DLD1 (cell line): ENCODE measurements around the gene TES.

ENCODE experiments used
- in situ Hi-C: cut with HindIII; loops from 2 replicates; pipeline ENCODE4 v1.10.0; 2017; ENCODE audit warnings: low sequenced_read_pairs

TES gene, protein sequence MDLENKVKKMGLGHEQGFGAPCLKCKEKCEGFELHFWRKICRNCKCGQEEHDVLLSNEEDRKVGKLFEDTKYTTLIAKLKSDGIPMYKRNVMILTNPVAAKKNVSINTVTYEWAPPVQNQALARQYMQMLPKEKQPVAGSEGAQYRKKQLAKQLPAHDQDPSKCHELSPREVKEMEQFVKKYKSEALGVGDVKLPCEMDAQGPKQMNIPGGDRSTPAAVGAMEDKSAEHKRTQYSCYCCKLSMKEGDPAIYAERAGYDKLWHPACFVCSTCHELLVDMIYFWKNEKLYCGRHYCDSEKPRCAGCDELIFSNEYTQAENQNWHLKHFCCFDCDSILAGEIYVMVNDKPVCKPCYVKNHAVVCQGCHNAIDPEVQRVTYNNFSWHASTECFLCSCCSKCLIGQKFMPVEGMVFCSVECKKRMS

GRCh38 chr7:116210345-116211005 is at the start of gene TES:
TSS of gene TES (plus strand) at chr7:116210539. CDS start at chr7:116210708, 169 bp downstream.
- in situ Hi-C loops = no loop called here

DNA sequence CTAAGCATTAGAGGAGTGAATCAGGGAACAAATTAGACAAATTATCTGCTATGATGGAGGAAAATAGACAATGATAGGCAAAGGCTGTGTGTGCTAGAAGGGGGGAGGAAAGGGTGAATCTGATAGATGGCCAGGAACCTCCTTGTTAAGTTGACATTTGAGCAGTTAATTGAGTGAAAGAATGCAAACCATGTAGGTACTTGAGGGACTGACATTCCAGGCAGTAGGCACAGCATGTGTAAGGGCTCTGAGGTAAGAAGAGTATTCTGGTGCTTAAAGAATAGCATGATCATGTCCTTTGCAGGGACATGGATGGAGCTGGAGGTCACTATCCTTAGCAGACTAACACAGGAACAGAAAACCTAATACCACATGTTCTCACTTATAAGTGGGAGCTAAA is 48.6 kb upstream of the TES start:
- in situ Hi-C loops = no loop called here

GRCh38 chr7:116162254-116162653 is 48.1 kb upstream of the TES start:
- in situ Hi-C loops = no loop called here

- in situ Hi-C loops = no loop called here
These were observed 47.3 kb upstream of the TES start for GRCh38 chr7:116162992-116163391.

DNA sequence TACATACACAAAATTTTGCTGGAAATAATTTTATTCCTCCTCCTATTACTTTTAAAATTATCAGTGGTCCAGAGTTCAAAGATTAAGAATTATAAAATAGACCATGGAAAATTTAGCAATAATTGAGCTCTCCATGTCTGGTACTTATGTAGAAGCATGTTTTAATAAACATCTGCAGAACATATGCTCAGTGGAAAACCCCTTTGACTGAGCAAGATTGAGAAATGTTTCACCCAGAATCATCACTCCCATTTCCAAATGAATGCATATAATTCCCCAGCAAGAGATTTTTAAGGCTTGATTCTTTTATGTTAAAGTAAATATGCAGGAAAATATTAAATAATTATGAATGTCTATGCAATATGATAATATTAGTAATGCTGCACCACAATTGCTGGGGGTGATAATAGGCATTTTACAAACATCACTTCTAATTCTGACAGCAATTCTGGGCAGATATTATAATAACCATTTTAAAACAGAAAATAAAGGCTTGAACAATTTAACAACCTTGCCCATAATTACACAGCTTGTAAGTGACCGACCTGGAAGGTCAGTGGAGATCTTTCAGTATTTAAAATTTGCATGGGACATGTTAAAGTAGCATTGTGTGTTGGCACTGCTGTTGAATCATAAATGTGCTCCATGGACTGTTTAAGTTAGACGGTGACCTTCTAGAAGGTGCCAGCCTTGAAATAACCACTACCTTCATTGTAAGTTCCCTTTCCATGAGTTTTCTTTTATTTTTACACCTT is 45.6 kb upstream of the TES start:
- in situ Hi-C loops = no loop called here

DNA sequence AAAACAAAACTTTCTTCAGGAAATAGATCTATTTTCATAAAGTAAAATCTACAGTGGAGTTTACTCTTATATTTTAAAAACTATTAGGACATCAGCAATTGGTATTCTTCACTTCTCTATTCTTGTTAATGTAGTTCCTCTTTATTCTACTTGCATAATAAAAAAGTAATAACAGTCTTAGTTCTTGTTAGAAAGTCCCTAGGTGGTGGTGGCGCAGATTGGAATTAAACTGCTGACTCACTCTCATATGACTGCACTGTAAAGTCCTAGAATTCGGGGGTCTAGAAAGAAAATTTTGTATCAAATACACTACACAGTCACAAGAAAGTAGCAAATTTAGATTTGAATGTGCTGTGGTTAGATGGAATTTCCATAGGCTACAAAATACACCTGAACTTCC is 44.6 kb upstream of the TES start:
- in situ Hi-C loops = no loop called here

DNA sequence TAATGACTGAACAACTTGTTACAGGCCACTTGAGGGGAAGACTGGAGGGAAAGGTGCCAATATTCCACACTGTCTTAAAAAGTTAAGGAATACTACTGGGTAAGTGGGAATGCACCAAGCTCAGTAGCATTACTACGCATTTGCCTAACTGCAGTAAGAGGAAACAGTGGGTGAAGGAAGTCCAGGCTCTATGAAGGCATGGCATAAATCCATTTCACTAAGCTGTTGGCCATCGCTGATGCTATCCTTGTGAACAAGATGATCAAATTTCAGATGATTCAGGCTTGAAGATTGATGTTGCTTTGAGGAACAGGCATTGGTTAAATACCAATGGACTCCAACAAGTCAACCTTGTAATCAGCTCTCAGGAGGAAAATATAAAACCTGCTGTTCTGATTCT is 44.2 kb upstream of the TES start:
- in situ Hi-C loops = no loop called here

- in situ Hi-C loops = no loop called here
These were observed 43.2 kb upstream of the TES start for GRCh38 chr7:116167177-116167576.

DNA sequence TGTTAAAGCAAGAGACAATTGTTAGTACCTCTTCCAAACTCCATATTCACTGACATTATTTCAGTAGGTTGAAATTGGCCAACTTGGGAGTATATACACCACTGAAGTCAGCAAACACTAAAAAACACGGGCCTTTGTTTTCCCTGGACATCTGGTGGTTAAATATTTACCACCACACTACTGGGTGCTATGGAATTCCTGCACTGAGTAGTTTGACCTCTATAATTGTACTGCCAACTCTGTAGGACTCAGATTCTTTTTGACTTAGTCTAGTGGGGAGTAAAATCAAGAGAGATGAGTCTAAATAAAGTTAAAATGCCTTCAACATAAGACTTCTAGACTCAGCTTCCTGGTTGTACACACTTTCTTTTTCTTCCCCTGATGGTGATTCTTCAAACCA is 41.3 kb upstream of the TES start:
- in situ Hi-C loops = no loop called here

DNA sequence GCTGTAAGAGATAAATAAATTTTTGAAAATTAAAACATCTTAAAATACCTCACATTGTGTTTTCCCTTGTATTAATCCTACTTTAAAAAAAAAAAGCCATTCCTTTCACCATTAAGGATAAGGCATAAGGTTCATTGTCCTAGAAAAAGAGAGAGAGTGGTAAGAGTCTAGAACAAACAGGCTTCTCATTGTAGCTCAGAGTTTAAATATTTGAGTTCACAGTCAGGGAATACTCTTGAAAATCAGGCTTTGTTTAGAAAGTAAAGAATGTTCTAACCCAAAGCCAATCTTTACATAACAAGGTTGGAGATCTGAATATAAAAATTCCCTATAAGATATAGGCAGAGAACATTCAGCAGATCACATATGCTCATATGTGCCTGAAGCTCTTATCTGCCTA is 40.2 kb upstream of the TES start:
- in situ Hi-C loops = loop anchor here (10.0 kb wide), 1 partner anchor 85 kb away; no protein-coding TSS in a partner anchor

DNA sequence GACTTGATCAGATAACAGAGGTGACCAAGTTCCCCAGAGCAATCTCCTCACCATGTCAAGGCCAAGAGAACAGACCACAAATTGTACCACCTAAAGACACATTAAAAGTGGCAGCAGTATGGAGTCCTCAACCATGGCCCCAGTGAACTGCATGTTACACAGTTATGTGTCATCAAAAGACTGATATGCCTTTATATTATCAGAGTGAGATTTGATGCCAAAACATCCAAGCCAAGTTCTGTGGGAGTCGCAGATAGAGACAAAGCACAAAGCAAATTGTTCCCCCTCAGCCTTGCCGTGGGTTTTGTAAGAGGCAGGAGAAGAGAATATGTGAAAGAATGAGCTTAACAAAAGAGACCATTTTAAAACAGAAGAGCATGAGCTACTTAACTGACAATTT is 39.2 kb upstream of the TES start:
- in situ Hi-C loops = loop anchor here (10.0 kb wide), 1 partner anchor 84 kb away; no protein-coding TSS in a partner anchor

DNA sequence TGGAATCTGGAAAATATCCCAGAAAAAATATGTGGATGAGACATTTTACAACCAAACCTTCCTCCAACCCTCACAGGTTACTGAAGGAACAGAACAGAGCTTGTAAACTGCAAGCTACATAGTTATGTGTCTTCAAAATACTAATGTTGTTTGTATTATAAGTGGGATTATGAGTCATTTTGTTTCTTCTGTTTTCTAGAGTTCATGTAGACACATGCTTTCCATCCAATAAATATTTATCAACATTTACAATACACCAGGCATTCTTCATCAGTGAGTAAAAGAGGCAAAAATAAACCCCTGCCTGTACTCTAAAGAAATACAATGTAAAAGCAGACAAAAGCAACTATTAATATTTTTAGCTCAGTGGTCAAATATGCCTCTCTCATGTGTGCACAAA is 38.0 kb upstream of the TES start:
- in situ Hi-C loops = loop anchor here (10.0 kb wide), 1 partner anchor 82 kb away; no protein-coding TSS in a partner anchor

- in situ Hi-C loops = loop anchor here (10.0 kb wide), 1 partner anchor 81 kb away; no protein-coding TSS in a partner anchor
These were observed 37.0 kb upstream of the TES start for GRCh38 chr7:116173051-116174028.

DNA sequence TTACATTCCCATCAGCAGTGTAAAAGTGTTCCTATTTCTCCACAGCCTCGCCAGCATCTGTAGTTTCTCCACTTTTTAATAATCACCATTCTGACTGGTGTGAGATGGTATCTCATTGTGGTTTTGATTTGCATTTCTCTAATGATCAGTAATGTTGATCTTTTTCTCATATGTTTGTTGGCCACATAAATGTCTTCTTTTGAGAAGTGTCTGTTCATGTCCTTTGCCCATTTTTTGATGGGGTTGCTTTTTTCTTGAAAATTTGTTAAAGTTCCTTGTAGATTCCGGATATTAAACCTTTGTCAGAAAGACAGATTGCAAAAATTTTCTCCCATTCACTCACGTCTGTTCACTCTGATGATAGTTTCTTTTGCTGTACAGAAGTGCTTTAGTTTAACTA is 35.2 kb upstream of the TES start:
- in situ Hi-C loops = loop anchor here (10.0 kb wide), 1 partner anchor 80 kb away; no protein-coding TSS in a partner anchor

- in situ Hi-C loops = loop anchor here (10.0 kb wide), 1 partner anchor 79 kb away; no protein-coding TSS in a partner anchor
These were observed 34.1 kb upstream of the TES start for GRCh38 chr7:116176226-116176625.

- in situ Hi-C loops = loop anchor here (10.0 kb wide), 1 partner anchor 78 kb away; no protein-coding TSS in a partner anchor
These were observed 33.3 kb upstream of the TES start for GRCh38 chr7:116177009-116177408.

GRCh38 chr7:116180302-116180701 is 30.0 kb upstream of the TES start:
- in situ Hi-C loops = no loop called here

DNA sequence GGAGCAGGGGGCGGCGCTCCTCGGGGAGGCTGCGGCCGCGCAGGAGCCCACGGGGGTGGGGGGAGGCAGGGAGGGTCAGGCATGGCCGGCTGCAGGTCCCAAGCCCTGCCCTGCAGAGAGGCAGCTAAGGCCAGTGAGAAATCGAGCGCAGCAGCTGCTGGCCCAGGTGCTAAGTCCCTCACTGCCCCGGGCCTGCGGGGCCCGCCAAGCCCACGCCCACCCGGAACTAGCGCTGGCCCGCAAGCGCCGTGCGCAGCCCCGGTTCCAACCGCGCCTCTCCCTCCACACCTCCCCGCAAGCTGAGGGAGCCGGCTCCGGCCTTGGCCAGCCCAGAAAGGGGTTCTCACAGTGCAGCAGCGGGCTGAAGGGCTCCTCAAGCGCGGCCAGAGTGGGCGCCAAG is 28.3 kb upstream of the TES start:
- in situ Hi-C loops = no loop called here

DNA sequence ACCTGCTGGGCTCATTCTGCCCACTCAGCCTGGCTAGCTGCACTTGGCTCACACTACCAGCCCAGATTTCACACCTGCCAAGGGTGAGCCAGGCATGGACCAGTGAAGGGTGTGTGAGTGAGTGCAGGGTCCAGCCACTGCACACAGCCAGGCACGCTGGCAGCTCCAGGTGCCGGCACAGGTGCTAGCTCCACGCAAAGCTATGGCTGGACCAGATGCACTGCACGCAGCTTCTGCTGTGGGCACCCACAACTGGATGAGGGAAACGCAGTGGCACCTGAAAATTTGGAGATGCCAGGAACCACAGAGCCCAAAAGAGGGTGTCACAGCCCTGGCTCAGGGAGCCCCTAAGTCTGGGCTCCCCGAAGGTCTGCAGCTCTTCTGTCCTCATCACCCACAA is 24.9 kb upstream of the TES start:
- in situ Hi-C loops = no loop called here

- in situ Hi-C loops = no loop called here
These were observed 24.4 kb upstream of the TES start for GRCh38 chr7:116185956-116186355.
